ENCODE measurements around the gene ZBTB18.

DNA sequence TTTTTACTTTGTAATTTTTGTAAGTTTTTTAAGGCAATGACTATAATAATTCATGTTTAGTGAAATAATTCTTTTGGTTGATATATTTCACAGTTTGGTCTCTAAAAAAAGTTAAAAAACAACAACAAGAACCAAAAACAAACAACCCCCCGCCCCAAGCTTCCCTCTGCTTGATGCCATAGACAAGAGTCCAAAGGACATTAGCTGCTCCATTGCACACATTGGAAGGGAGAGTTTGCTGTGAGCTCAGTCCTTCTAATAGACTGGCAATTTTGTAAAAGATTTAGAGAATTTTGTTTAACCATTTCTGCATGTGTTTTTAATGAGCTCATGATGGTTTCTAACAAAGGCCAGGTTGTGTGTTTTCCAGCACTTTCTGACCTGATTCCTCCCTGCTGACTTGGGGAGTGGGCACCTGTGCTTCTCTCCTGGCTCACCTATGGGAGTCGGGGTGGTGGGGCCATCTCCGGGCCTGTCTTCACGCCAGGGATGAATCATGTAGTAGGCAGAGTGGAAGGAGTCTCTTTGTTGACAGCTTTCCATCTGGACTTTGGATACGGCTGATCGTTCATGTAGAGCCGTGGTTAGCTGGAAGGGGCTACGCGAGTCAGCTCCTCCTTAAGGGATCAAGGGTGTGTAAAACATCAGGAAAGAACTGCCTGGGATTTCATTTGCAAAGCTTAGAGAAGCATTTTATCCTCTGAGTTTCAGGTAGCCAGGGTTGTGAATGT, 14.1 kb downstream of the ZBTB18 start:
- TF ChIP-seq, protein P1, sequence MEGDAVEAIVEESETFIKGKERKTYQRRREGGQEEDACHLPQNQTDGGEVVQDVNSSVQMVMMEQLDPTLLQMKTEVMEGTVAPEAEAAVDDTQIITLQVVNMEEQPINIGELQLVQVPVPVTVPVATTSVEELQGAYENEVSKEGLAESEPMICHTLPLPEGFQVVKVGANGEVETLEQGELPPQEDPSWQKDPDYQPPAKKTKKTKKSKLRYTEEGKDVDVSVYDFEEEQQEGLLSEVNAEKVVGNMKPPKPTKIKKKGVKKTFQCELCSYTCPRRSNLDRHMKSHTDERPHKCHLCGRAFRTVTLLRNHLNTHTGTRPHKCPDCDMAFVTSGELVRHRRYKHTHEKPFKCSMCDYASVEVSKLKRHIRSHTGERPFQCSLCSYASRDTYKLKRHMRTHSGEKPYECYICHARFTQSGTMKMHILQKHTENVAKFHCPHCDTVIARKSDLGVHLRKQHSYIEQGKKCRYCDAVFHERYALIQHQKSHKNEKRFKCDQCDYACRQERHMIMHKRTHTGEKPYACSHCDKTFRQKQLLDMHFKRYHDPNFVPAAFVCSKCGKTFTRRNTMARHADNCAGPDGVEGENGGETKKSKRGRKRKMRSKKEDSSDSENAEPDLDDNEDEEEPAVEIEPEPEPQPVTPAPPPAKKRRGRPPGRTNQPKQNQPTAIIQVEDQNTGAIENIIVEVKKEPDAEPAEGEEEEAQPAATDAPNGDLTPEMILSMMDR (conservative IDR thresholded peaks at IDR 0.05; ENCODE audit: low read depth, low read length), result no peak
- no peak for TF ChIP-seq EZH2 (IDR thresholded peaks at IDR 0.05; ENCODE audit: borderline replicate concordance, low read depth, low read length, poor library complexity, severe bottlenecking)
